HUES48 (cell line): Measurements from ENCODE around the gene SEC61A1.

ENCODE experiments used
- H3K27ac ChIP-seq: one replicate; pipeline ENCODE4 v1.7.0; 2013; ENCODE audit warnings: low read depth, low read length, inconsistent platforms
- H3K27me3 ChIP-seq: 2 replicates; pipeline ENCODE4 v1.6.1; 2013; ENCODE audit warnings: mild to moderate bottlenecking, low read length; ENCODE audit not compliant: control insufficient read depth, insufficient read depth
- H3K36me3 ChIP-seq: 2 replicates; pipeline ENCODE4 v1.6.1; 2013; ENCODE audit warnings: low read length; ENCODE audit not compliant: control insufficient read depth, insufficient read depth
- H3K4me1 ChIP-seq: 2 replicates; pipeline ENCODE4 v1.6.1; 2013; ENCODE audit warnings: mild to moderate bottlenecking, low read length; ENCODE audit not compliant: control insufficient read depth, insufficient read depth
- H3K4me3 ChIP-seq: 2 replicates; pipeline ENCODE4 v1.5.1; 2013; ENCODE audit warnings: mild to moderate bottlenecking, low read depth, low read length
- H3K9ac ChIP-seq: 2 replicates; pipeline ENCODE4 v1.6.1; 2013; ENCODE audit warnings: mild to moderate bottlenecking, low read depth, low read length, moderate library complexity
- H3K9me3 ChIP-seq: 2 replicates; pipeline ENCODE4 v1.6.1; 2013; ENCODE audit warnings: low read length; ENCODE audit not compliant: control insufficient read depth, insufficient read depth

The SEC61A1 gene

GRCh38 chr3:128078322-128078721, 26.1 kb downstream of the SEC61A1 start:
- Histone ChIP-seq H3K27ac (no peak overlapping the region), H3K36me3 (peaks cover 48% of the 10 kb centered on the region), H3K9me3 (no peaks in the 10 kb centered on the region), H3K9ac (no peak overlapping the region), H3K4me1 (peaks cover 8% of the 10 kb centered on the region), H3K4me3 (no peak overlapping the region), H3K27me3 (peaks cover 8% of the 10 kb centered on the region; the same call in 1 of the 2 replicates)

GRCh38 chr3:128078875-128079274, 26.6 kb downstream of the SEC61A1 start:
- H3K4me1 ChIP-seq, result peaks cover 8% of the 10 kb centered on the region
- peaks cover 52% of the 10 kb centered on the region for H3K36me3 ChIP-seq
- no peak overlapping the region for H3K4me3 ChIP-seq
- no peak overlapping the region for H3K9ac ChIP-seq
- H3K27ac ChIP-seq, result no peak overlapping the region
- peaks cover 8% of the 10 kb centered on the region; the same call in 1 of the 2 replicates for H3K27me3 ChIP-seq
- H3K9me3 ChIP-seq, result no peaks in the 10 kb centered on the region

- Histone ChIP-seq H3K27ac (no peak overlapping the region), H3K4me1 (peaks cover 8% of the 10 kb centered on the region), H3K9me3 (no peaks in the 10 kb centered on the region), H3K27me3 (peaks cover 8% of the 10 kb centered on the region; the same call in 1 of the 2 replicates), H3K36me3 (peaks cover 61% of the 10 kb centered on the region), H3K4me3 (no peak overlapping the region), H3K9ac (no peak overlapping the region)
These were observed 27.6 kb downstream of the SEC61A1 start for GRCh38 chr3:128079823-128080222.

GRCh38 chr3:128080323-128081080, 28.3 kb downstream of the SEC61A1 start:
- H3K36me3 ChIP-seq, result peaks cover 68% of the 10 kb centered on the region
- no peak overlapping the region for H3K4me3 ChIP-seq
- H3K27me3 ChIP-seq, result peaks cover 8% of the 10 kb centered on the region; the same call in 1 of the 2 replicates
- peaks cover 5% of the 10 kb centered on the region; the same call in 1 of the 2 replicates for H3K4me1 ChIP-seq
- H3K9ac ChIP-seq, result no peak overlapping the region
- H3K9me3 ChIP-seq, result no peaks in the 10 kb centered on the region
- H3K27ac ChIP-seq, result no peak overlapping the region

- Histone ChIP-seq H3K4me3 (no peak overlapping the region), H3K27ac (no peak overlapping the region), H3K4me1 (peaks cover 5% of the 10 kb centered on the region; the same call in 1 of the 2 replicates), H3K36me3 (peaks cover 75% of the 10 kb centered on the region), H3K9me3 (no peaks in the 10 kb centered on the region), H3K27me3 (peaks cover 8% of the 10 kb centered on the region; the same call in 1 of the 2 replicates), H3K9ac (no peak overlapping the region)
These were observed 29.0 kb downstream of the SEC61A1 start for GRCh38 chr3:128081226-128081625.

- H3K4me3 ChIP-seq, result no peak overlapping the region
- no peak overlapping the region for H3K9ac ChIP-seq
- peaks cover 3% of the 10 kb centered on the region; the same call in 1 of the 2 replicates for H3K4me1 ChIP-seq
- no peak overlapping the region for H3K27ac ChIP-seq
- no peaks in the 10 kb centered on the region for H3K9me3 ChIP-seq
- peaks cover 3% of the 10 kb centered on the region; the same call in 1 of the 2 replicates for H3K27me3 ChIP-seq
- peaks cover 82% of the 10 kb centered on the region for H3K36me3 ChIP-seq
These were observed 29.6 kb downstream of the SEC61A1 start for GRCh38 chr3:128081846-128082245.

- no peaks in the 10 kb centered on the region for H3K4me1 ChIP-seq
- H3K9ac ChIP-seq, result no peak overlapping the region
- no peaks in the 10 kb centered on the region for H3K27me3 ChIP-seq
- H3K4me3 ChIP-seq, result no peak overlapping the region
- H3K27ac ChIP-seq, result no peak overlapping the region
- peaks cover 89% of the 10 kb centered on the region for H3K36me3 ChIP-seq
- H3K9me3 ChIP-seq, result no peaks in the 10 kb centered on the region
These were observed 30.3 kb downstream of the SEC61A1 start for GRCh38 chr3:128082546-128082945.

GRCh38 chr3:128083396-128083795, 31.2 kb downstream of the SEC61A1 start:
- Histone ChIP-seq H3K4me3 (no peak overlapping the region), H3K9me3 (no peaks in the 10 kb centered on the region), H3K27ac (no peak overlapping the region), H3K9ac (no peak overlapping the region), H3K27me3 (no peaks in the 10 kb centered on the region), H3K36me3 (peaks cover 93% of the 10 kb centered on the region), H3K4me1 (no peaks in the 10 kb centered on the region)

GRCh38 chr3:128083980-128084674, 31.9 kb downstream of the SEC61A1 start:
- no peak overlapping the region for H3K4me3 ChIP-seq
- no peak overlapping the region for H3K9ac ChIP-seq
- peaks cover 91% of the 10 kb centered on the region for H3K36me3 ChIP-seq
- H3K9me3 ChIP-seq, result no peaks in the 10 kb centered on the region
- H3K27ac ChIP-seq, result no peak overlapping the region
- H3K27me3 ChIP-seq, result no peaks in the 10 kb centered on the region
- H3K4me1 ChIP-seq, result no peaks in the 10 kb centered on the region

GRCh38 chr3:128084675-128085021, 32.4 kb downstream of the SEC61A1 start:
- H3K36me3 ChIP-seq, result peaks cover 90% of the 10 kb centered on the region
- H3K4me3 ChIP-seq, result no peak overlapping the region
- no peak overlapping the region for H3K27ac ChIP-seq
- H3K4me1 ChIP-seq, result no peaks in the 10 kb centered on the region
- H3K9ac ChIP-seq, result no peak overlapping the region
- no peaks in the 10 kb centered on the region for H3K27me3 ChIP-seq
- H3K9me3 ChIP-seq, result no peaks in the 10 kb centered on the region

- Histone ChIP-seq H3K36me3 (peaks cover 72% of the 10 kb centered on the region), H3K27me3 (no peaks in the 10 kb centered on the region), H3K27ac (no peak overlapping the region), H3K4me1 (peaks cover 6% of the 10 kb centered on the region; the same call in 1 of the 2 replicates), H3K9me3 (no peaks in the 10 kb centered on the region), H3K4me3 (no peak overlapping the region), H3K9ac (no peak overlapping the region)
These were observed 36.9 kb downstream of the SEC61A1 start for GRCh38 chr3:128089135-128089534.
